Measurements from ENCODE around the gene USP12.

Gene USP12

DNA sequence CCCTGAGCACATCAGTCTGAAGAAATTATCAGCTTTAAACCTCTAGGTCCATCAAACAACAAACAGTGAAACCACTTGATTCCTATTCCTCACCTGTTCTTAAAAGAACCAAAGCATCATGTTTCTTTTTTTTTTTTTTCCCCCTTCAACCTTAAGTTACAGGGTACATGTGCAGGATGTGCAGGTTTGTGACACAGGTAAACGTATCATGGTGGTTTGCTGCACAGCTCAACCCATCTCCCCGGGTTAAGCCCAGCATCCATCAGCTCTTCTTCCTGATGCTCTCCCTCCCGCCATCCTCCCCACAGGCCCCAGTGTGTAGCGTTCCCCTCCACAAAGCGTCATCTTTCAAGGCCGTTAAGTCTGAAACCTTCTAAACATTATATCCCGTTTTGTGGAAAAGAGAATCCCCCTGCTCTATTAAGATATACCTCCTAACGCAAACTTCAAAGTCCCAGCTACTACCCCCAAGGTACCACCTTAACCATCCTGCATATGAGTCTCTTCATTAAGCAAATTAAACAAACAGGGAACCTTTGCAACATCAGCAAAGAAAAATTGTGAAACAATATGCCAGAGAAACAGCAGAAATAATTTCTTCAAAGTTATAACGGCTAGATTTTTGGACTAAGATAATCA is 10.8 kb downstream of the USP12 start:
- H3K27ac ChIP-seq = no peak overlapping the region
- TF ChIP-seq, protein P1, sequence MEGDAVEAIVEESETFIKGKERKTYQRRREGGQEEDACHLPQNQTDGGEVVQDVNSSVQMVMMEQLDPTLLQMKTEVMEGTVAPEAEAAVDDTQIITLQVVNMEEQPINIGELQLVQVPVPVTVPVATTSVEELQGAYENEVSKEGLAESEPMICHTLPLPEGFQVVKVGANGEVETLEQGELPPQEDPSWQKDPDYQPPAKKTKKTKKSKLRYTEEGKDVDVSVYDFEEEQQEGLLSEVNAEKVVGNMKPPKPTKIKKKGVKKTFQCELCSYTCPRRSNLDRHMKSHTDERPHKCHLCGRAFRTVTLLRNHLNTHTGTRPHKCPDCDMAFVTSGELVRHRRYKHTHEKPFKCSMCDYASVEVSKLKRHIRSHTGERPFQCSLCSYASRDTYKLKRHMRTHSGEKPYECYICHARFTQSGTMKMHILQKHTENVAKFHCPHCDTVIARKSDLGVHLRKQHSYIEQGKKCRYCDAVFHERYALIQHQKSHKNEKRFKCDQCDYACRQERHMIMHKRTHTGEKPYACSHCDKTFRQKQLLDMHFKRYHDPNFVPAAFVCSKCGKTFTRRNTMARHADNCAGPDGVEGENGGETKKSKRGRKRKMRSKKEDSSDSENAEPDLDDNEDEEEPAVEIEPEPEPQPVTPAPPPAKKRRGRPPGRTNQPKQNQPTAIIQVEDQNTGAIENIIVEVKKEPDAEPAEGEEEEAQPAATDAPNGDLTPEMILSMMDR (conservative IDR thresholded peaks at IDR 0.05) = no peak
- TF ChIP-seq ZFX (IDR thresholded peaks at IDR 0.05) = no peak

DNA sequence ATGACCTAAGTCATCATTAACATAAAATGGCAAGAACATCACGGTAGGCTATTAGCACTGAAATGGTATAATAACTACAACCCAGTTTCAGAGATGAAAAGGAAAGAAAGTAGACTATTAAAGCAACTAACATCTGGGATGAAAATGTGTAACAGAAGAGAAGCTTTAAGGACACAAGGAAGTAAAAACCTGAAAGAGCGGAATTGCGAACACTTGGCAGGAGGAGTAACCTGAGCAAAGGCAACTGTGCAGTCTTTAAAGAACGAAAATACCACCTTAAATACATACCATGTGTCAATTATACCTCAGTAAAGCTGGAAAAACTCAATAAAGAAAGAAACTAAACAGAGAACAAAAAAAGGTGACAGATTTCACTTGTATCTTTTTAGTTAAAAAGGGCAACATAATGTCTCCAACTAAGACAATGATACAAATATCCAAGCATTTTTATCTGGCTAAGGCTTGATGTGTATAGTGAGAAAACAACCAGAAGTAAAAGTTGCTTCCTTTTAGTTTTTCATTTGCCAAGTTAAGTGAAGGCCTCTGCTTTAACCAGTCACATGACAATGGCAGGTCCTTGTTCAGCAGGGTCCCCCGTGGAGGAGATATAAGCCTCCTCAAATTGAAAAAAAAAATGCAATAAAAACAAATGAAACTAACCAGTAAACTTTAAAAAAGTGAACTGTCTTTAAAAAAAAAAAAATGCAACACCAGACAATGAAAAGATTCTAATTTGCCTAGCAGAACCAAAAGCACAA is 11.6 kb downstream of the USP12 start:
- TF ChIP-seq, protein P1 (conservative IDR thresholded peaks at IDR 0.05) = no peak
- TF ChIP-seq ZFX (IDR thresholded peaks at IDR 0.05) = no peak
- no peak overlapping the region for H3K27ac ChIP-seq

DNA sequence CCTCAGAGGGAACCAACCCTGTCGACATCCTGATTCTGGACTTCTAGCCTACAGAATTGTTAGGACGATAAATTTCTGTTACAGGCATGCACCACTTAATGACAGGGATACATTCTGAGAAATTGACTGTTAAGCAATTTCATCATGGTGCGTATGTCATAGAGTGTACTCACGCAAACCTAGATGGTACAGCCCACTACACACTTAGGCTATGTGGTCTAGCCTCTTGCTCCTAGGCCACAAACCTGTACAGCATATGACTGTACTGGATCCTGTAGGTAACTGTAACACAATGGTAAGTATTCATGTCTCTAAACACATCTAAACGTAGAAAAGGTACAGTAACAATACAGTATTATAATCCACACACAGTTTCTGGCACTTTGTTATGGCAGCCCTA is 13.3 kb downstream of the USP12 start:
- no peak overlapping the region for H3K27ac ChIP-seq
- TF ChIP-seq, protein P1 (conservative IDR thresholded peaks at IDR 0.05) = no peak
- TF ChIP-seq ZFX (IDR thresholded peaks at IDR 0.05) = no peak

DNA sequence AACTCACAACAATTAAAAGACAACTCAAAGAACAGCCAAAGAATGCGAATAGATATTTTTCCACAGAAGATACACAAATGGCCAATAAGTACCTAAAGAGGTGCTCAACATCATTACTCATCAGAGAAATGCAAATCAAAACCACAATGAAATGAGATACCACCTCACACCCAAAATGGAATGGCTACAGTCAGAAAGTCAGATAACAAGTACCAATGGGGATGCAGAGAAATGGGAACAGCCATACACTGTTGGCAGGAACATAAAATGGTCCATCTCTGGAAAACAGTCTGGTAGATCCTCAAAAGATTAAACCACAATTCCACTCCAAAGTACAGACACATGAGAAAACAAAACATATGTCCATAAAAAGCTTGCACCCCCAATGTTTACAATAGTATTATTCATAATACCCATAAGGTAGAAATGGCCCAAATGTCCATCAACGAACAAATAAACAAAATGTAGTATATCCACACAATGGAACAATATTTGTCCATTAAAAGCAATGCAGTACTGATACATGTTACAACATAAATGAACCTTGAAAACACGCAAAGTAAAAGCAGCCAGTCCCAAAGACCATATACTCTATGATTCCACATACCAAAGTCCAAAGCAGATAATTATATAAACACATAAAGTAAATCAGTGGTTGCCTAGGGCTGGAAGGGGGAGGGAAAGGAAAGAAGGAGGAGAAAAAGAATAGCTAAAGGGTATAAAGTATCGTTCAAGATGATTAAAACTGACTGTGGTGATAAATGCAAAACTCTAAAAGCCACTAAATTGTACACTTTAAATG is 19.6 kb downstream of the USP12 start:
- no peak overlapping the region for H3K27ac ChIP-seq
- TF ChIP-seq, protein P1 (conservative IDR thresholded peaks at IDR 0.05) = no peak
- no peak for TF ChIP-seq ZFX (IDR thresholded peaks at IDR 0.05)

DNA sequence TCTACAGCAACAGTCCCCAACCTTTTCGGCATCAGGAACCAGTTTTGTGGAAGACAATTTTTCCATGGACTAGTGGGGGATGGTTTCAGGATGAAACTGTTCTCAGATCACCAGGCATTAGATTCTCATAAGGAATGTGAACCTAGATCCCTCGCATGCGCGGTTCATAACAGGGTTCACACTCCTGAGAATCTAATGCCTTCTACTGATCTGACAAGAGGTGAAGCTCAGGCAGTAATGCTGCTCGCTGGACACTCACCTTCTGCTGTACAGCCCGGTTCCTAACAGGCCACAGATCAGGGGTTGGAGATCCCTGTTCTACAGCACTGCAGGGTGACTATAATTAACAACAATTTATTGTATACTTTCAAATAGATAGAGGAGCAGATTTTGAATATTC is 21.9 kb downstream of the USP12 start:
- no peak for TF ChIP-seq ZFX (IDR thresholded peaks at IDR 0.05)
- TF ChIP-seq, protein P1 (conservative IDR thresholded peaks at IDR 0.05) = no peak
- H3K27ac ChIP-seq = no peak overlapping the region

DNA sequence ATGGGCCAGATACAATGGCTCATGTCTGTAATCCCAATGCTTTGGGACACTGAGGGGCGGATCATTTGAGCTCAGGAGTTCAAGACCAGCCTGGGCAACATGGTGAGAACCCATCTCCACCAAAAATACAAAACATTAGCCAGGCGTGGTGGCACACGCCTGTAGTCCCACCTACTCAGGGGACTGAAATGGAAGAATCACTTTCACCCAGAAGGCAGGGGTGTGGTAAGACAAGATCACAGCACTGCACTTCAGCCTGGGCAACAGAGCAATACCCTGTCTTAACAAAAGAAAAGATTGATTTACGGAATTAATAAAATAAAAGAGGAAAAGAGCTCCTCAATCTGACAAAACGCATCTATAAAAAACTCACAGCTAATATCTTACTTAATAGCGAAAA is 22.7 kb downstream of the USP12 start:
- no peak overlapping the region for H3K27ac ChIP-seq
- no peak for TF ChIP-seq ZFX (IDR thresholded peaks at IDR 0.05)

DNA sequence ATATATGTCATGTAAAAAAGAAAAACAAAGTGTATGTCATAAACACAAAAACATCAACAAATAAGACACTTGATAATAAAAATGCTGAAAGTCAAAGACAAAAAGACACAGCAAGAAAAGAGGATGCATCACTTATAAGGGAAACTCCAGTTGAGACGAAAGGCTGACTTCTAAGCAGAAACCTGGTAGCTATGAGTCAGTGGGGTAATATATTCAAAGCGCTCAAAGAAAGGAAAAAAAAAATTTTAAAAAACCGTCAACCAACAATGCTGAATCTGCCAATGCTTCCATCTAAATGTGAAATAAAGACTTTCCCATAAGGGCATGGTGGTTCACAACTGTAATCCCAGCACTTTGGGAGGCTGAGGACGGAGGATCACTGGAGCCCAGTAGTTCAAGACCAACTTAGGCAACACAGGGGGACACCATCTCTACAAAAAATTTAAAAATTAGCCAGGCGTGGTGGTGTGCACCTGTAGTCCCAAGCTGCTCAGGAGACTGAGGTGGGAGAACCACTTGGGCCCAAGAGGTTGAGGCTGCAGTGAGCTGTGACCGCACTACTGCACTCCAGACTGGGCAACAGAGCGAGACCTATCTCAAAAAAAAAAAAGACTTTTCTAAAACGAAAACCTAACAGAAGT is 24.0 kb downstream of the USP12 start:
- TF ChIP-seq, protein P1 (conservative IDR thresholded peaks at IDR 0.05) = no peak
- TF ChIP-seq ZFX (IDR thresholded peaks at IDR 0.05) = no peak
- no peak overlapping the region for H3K27ac ChIP-seq

Measured in C4-2B (cell line).